WERI-Rb-1 (cell line): ENCODE results near the gene TRIM16.
"Not testable (repeated sequence)": the region's sequence is repeated elsewhere in the genome, so short reads cannot be mapped to it uniquely, and the experiment has no call there.

Experiments
- DNase-seq: peaks from one replicate; pipeline ENCODE4 v3.0.0-alpha.2; 2020
- H3K27ac ChIP-seq: fragments of 250-450 bp; sonication (Bioruptor Pico); 2 replicates; pipeline ENCODE4 v1.5.1; 2020; ENCODE audit warnings: mild to moderate bottlenecking, moderate library complexity
- H3K27me3 ChIP-seq: fragments of 250-450 bp; sonication (Bioruptor Pico); 2 replicates; pipeline ENCODE4 v1.5.1; 2021; ENCODE audit warnings: mild to moderate bottlenecking, low read depth, moderate library complexity; ENCODE audit not compliant: insufficient read depth, severe bottlenecking
- H3K36me3 ChIP-seq: fragments of 250-450 bp; sonication (Bioruptor Pico); 2 replicates; pipeline ENCODE4 v1.5.1; 2020; ENCODE audit warnings: mild to moderate bottlenecking, moderate library complexity
- H3K4me3 ChIP-seq: 2 replicates; pipeline ENCODE4 v1.5.1; 2011; ENCODE audit warnings: low read depth, mild to moderate bottlenecking, control low read depth, low read length
- H3K9me3 ChIP-seq: fragments of 250-450 bp; sonication (Bioruptor Pico); 2 replicates; pipeline ENCODE4 v1.5.1; 2021; ENCODE audit warnings: mild to moderate bottlenecking, moderate library complexity; ENCODE audit not compliant: severe bottlenecking
- TF ChIP-seq, protein P1 (sequence below): IDR thresholded peaks from 2 replicates; pipeline ENCODE4 v1.5.1; 2011; ENCODE audit warnings: low read depth, mild to moderate bottlenecking, control low read depth, inconsistent platforms, low read length

The TRIM16 gene

DNA sequence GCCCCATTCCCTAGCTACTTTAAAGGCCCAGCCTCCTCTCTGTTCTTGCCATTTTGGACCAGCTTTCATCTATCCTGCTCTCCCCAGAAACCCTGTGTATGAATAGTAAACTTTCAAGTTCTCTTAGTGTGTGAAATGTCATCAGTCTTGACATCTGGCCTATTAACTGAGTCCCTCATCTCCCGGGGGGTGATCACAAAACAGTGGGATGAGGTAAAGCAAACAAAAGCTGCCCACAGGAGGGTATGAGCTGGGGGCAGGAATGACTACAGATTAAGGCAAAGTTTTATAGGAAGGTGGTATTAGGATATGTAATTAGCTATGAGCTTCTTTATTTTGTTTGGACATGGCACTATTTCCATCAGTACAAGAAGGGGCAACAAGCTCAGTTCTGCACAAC, 9.5 kb downstream of the TRIM16 start:
- not testable (repeated sequence) for H3K36me3 ChIP-seq, H3K9me3 ChIP-seq, H3K27me3 ChIP-seq, DNase-seq, H3K27ac ChIP-seq, H3K4me3 ChIP-seq

DNA sequence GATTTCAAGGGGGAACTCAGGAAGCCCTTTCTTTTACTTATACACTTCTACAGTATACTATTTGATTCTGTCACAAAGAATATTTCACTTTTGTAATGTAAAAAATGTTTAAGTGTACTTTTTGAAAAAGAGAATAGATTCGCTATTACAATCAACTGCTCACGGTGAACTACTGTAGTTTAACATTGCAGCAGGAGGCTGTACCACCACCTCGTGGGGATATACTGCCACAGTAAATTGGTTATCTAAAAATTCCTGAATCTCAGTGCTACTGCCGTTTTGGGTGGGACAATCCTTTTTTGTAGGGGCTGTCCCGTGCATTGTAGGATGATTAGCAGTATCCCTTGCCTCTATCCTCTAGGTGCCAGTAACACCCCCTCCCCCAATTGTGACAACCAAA, 14.6 kb downstream of the TRIM16 start:
- not testable (repeated sequence) for DNase-seq, H3K4me3 ChIP-seq, H3K27ac ChIP-seq, H3K27me3 ChIP-seq, H3K9me3 ChIP-seq, H3K36me3 ChIP-seq

DNA sequence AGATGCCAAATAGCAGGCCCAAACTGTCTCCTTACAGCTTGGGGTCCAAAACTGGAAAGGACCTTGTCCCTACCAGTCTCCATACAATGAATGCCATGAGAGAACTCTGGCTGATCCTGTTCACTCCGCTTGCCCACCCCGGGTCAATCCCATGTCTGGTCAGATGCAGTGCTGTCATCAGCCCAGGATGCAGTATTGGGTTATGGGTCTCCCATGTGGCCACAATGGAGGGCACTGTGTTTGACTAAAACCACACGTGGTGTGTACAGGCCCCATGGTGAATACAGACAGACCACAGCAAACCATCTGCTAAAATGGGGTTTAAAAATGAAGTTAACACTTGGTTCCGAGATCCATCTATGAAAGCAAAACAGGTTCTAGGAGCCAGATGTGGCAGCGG, 20.4 kb downstream of the TRIM16 start:
- DNase-seq: no peak
- H3K4me3 ChIP-seq: no peak overlapping the region
- TF ChIP-seq, protein P1, sequence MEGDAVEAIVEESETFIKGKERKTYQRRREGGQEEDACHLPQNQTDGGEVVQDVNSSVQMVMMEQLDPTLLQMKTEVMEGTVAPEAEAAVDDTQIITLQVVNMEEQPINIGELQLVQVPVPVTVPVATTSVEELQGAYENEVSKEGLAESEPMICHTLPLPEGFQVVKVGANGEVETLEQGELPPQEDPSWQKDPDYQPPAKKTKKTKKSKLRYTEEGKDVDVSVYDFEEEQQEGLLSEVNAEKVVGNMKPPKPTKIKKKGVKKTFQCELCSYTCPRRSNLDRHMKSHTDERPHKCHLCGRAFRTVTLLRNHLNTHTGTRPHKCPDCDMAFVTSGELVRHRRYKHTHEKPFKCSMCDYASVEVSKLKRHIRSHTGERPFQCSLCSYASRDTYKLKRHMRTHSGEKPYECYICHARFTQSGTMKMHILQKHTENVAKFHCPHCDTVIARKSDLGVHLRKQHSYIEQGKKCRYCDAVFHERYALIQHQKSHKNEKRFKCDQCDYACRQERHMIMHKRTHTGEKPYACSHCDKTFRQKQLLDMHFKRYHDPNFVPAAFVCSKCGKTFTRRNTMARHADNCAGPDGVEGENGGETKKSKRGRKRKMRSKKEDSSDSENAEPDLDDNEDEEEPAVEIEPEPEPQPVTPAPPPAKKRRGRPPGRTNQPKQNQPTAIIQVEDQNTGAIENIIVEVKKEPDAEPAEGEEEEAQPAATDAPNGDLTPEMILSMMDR: no peak
- H3K36me3 ChIP-seq: no peaks in the 10 kb centered on the region
- H3K27me3 ChIP-seq: no peaks in the 10 kb centered on the region
- no peaks in the 10 kb centered on the region for H3K9me3 ChIP-seq
- no peak overlapping the region for H3K27ac ChIP-seq

DNA sequence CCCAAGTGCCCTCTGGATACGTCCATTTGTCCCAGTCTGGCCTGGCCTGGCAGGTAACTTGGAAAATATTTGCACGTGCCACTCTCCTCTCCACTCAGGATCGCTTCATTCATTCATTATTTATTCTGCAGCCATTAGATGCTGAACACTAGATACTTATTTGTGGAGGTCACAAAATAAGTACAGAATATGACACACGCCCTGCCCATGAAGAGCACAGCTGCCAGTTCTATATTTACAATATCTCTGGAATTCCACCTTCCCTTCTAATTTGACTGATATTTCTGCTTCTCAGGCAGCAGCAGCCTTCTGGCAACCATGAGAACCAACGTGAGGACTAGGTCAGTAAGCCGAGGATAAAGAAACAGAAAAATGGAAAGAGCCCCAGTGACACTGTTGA, 20.9 kb downstream of the TRIM16 start:
- DNase-seq: no peak
- H3K4me3 ChIP-seq: no peak overlapping the region
- no peaks in the 10 kb centered on the region for H3K9me3 ChIP-seq
- TF ChIP-seq, protein P1: no peak
- no peak overlapping the region for H3K27ac ChIP-seq
- no peaks in the 10 kb centered on the region for H3K27me3 ChIP-seq
- H3K36me3 ChIP-seq: no peaks in the 10 kb centered on the region

DNA sequence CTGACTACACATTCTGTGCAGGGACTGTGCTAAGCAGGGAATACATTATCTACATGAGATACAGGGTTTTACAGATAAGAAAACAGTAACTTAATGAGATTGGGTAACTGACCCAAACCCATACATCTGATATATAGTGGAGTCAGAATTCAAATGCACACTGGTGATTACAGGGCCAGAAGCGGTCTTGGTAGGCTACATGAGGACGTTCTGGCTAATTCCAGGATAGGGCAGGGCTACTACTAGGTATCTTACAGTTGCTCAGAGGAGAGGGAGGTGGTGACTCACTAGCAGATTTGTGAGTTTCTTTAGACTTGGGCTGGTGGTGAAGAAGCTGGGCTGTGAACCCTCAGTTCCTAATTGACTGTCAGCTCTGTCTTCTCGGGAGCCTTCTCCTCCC, 21.4 kb downstream of the TRIM16 start:
- DNase-seq: no peak
- TF ChIP-seq, protein P1: no peak
- Histone ChIP-seq H3K4me3 (no peak overlapping the region), H3K9me3 (no peaks in the 10 kb centered on the region), H3K27me3 (no peaks in the 10 kb centered on the region), H3K36me3 (no peaks in the 10 kb centered on the region), H3K27ac (no peak overlapping the region)

DNA sequence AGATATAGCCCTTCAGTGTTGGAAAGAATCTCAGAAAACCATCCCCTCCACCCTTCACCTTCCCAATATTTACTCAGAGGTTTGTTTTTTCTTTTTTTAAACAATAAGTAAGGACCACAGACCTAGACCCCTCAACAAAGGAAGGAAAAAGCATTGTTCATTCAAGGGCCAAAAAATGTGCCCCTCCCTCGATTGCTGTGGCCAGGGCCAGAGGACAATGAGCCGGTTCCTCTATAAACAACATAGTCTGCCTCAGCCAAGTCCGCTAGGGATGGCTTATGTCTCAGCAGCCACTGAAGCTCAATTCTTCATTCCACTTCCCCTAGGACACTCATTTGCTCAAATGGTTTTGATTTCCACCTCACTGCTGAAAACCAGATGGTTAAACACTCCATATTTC, 24.0 kb downstream of the TRIM16 start:
- DNase-seq: no peak
- Histone ChIP-seq H3K9me3 (no peaks in the 10 kb centered on the region), H3K4me3 (no peak overlapping the region), H3K27me3 (no peaks in the 10 kb centered on the region), H3K36me3 (no peaks in the 10 kb centered on the region), H3K27ac (no peak overlapping the region)
- TF ChIP-seq, protein P1: no peak

DNA sequence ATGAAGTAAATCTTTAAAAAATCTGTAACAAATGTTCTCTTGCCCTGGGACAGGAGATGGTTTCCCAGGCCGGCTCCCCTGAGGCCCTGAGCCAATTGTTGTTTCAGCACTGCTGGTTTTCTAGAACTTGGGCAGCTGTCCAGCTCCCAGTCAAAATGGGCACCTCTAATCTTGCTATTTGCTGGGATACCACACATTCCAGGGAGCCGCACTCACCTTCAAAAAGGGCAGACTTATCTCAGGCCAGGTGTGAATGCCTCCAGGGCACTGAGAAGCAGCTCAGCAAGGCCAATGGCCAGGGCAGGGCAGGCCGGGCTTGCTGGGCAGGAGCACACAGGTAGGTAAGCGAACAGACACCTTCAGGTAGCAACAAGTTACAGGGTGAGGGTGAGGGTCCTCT, 24.4 kb downstream of the TRIM16 start:
- TF ChIP-seq, protein P1: no peak
- H3K4me3 ChIP-seq: no peak overlapping the region
- no peaks in the 10 kb centered on the region for H3K27me3 ChIP-seq
- no peak for DNase-seq
- no peaks in the 10 kb centered on the region for H3K9me3 ChIP-seq
- no peak overlapping the region for H3K27ac ChIP-seq
- no peaks in the 10 kb centered on the region for H3K36me3 ChIP-seq
